HG03575 (cell line): ENCODE measurements around the gene YY1AP1.
"Not testable (repeated sequence)": the region's sequence is repeated elsewhere in the genome, so short reads cannot be mapped to it uniquely, and the experiment has no call there.

Source experiments
- ATAC-seq: cut with Tn5 transposase; IDR thresholded peaks from one replicate; pipeline ENCODE4 v1.9.1; 2021; ENCODE audit not compliant: unreplicated experiment, insufficient number of reproducible peaks, low FRiP score; ENCODE audit errors: extremely low read depth

Gene YY1AP1

GRCh38 chr1:155688324-155689080, at the start of gene YY1AP1:
TSS of gene YY1AP1 (minus strand) at chr1:155688774. CDS start at chr1:155680436, 8,338 bp downstream.
- no peak for ATAC-seq

- ATAC-seq, result no peak
Observed at GRCh38 chr1:155729031-155729898, 40.7 kb upstream of the YY1AP1 start.

- no peak for ATAC-seq
Observed at GRCh38 chr1:155725142-155725541, 36.6 kb upstream of the YY1AP1 start.

- ATAC-seq, result no peak
Observed at GRCh38 chr1:155719703-155720102, 31.1 kb upstream of the YY1AP1 start.

GRCh38 chr1:155718524-155719115, 30.0 kb upstream of the YY1AP1 start:
- not testable (repeated sequence) for ATAC-seq

- no peak for ATAC-seq
Observed at GRCh38 chr1:155717041-155717440, 28.5 kb upstream of the YY1AP1 start.

GRCh38 chr1:155715777-155716176, 27.2 kb upstream of the YY1AP1 start:
- no peak for ATAC-seq

- ATAC-seq, result not testable (repeated sequence)
Observed at GRCh38 chr1:155715056-155715455, 26.5 kb upstream of the YY1AP1 start.

GRCh38 chr1:155713075-155713474, 24.5 kb upstream of the YY1AP1 start:
- ATAC-seq, result no peak

- not testable (repeated sequence) for ATAC-seq
Observed at GRCh38 chr1:155712636-155713035, 24.1 kb upstream of the YY1AP1 start.

- not testable (repeated sequence) for ATAC-seq
Observed at GRCh38 chr1:155711457-155711856, 22.9 kb upstream of the YY1AP1 start.

GRCh38 chr1:155709391-155709790, 20.8 kb upstream of the YY1AP1 start:
- ATAC-seq, result no peak

- no peak for ATAC-seq
Observed at GRCh38 chr1:155706139-155706538, 17.6 kb upstream of the YY1AP1 start.

GRCh38 chr1:155704414-155704813, 15.8 kb upstream of the YY1AP1 start:
- ATAC-seq, result not testable (repeated sequence)

GRCh38 chr1:155703216-155703615, 14.6 kb upstream of the YY1AP1 start:
- no peak for ATAC-seq

- not testable (repeated sequence) for ATAC-seq
Observed at GRCh38 chr1:155701675-155702074, 13.1 kb upstream of the YY1AP1 start.

- not testable (repeated sequence) for ATAC-seq
Observed at GRCh38 chr1:155699062-155699461, 10.5 kb upstream of the YY1AP1 start.

- ATAC-seq, result no peak
Observed at GRCh38 chr1:155698382-155699038, 9.9 kb upstream of the YY1AP1 start.

GRCh38 chr1:155697616-155698015, 9.0 kb upstream of the YY1AP1 start:
- not testable (repeated sequence) for ATAC-seq
